HG03097 (cell line): ENCODE measurements around the gene NSUN4.

Source experiments
- ATAC-seq: cut with Tn5 transposase; IDR thresholded peaks from one replicate; pipeline ENCODE4 v1.9.1; 2021; ENCODE audit not compliant: unreplicated experiment, low FRiP score

The NSUN4 gene

GRCh38 chr1:46404482-46405196, 64.0 kb downstream of the NSUN4 start:
- no peak for ATAC-seq

GRCh38 chr1:46405197-46405555, 64.6 kb downstream of the NSUN4 start:
- no peak for ATAC-seq

GRCh38 chr1:46405724-46406123, 65.1 kb downstream of the NSUN4 start:
- ATAC-seq, result no peak

- no peak for ATAC-seq
Observed at GRCh38 chr1:46406881-46407608, 66.4 kb downstream of the NSUN4 start.

GRCh38 chr1:46407636-46408035, 67.0 kb downstream of the NSUN4 start:
- no peak for ATAC-seq

- ATAC-seq, result no peak
Observed at GRCh38 chr1:46408356-46409062, 67.9 kb downstream of the NSUN4 start.

GRCh38 chr1:46409063-46409372, 68.4 kb downstream of the NSUN4 start:
- no peak for ATAC-seq

GRCh38 chr1:46410156-46411009, 69.8 kb downstream of the NSUN4 start:
- no peak for ATAC-seq

GRCh38 chr1:46411010-46411405, 70.4 kb downstream of the NSUN4 start:
- ATAC-seq, result no peak
